Right forelimb (tissue), 1 donor: Measurements from ENCODE around the gene CHST12.
"Not testable (repeated sequence)": the region's sequence is repeated elsewhere in the genome, so short reads cannot be mapped to it uniquely, and the experiment has no call there.

Experiments
- DNase-seq: peaks from one replicate; pipeline ENCODE4 v3.0.0-alpha.2; 2018

Gene CHST12

DNA sequence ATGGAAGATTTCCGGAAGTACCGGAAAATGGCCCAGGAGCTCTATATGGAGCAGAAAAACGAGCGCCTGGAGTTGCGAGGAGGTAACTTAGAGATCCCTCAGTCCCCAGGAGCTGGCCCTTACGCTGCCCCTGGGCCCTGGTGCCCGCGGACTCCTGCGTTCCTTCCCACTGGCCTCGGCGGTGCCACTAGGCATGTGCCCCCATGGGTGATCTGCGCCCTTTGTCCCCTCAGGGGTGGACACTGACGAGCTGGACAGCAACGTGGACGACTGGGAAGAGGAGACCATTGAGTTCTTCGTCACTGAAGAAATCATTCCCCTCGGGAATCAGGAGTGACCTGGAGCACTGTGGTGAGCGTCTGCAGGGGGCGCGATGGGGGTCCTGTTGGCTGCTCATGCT lies 24.2 kb upstream of the CHST12 start:
- DNase-seq, result no peak

DNA sequence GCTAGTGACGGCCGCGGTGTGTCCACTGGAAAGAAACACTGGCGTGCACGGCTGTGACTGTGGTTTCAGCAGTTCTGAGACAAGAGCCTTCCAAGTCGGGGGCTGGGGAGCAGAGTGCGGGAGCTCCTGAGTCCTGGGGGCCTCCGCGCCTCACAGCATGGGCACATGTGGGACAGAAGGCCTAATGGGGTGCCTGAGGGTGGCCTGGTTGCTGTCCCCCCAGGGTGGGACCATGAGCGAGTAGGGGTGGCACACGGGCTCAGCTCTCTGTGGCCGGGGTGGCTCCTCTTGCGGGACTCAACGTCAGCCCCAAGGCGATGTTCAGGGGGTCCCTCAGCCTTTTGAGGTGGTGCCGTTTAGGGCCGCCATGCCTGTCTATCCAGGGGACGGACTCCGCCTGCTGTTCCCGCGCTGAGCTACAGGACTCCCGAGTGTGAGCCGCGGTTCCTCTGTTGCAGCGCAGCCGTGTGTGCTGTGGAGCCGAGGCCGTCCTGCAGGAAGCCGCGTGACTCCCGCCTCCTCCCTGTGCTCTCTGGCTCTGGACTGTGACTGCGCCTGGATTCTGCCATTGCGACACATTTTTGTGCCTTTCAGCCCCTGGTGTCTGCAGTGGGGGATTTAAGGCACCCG lies 23.5 kb upstream of the CHST12 start:
- DNase-seq, result no peak

GRCh38 chr7:2380461-2380860 lies 22.9 kb upstream of the CHST12 start:
- no peak for DNase-seq

- no peak for DNase-seq
Observed at GRCh38 chr7:2381227-2381626, 22.2 kb upstream of the CHST12 start.

DNA sequence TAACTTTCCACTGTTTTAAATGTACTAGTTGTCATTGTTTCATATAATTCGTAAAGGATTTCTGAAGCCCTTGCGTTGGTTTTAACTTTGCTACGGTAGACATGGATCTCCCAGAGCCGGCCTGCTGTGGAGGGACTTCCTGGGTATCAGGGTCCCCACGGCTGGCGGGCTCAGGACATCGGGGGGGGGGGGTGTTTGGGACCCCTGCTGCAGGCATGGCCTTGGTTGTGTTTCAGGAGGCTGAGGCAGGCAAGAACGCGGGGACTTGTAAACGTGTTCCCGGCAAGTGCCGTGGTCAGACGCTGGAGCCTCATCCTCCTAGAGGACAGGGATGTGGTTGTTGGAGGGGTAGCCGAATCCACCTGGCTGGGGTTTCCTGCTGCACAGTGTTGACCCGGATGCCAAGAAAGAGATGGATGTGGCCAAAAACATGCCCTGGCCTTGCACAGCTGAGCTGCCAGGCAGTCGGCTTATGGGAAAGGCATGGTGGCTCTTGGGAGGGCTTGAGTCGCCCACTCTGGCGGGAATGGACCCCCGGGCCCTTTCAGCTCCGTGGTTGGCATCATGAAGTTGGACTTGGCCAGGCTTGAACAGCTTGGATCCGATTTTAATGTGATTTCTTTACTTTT lies 21.4 kb upstream of the CHST12 start:
- DNase-seq, result no peak

GRCh38 chr7:2383543-2384274 lies 19.7 kb upstream of the CHST12 start:
- no peak for DNase-seq

DNA sequence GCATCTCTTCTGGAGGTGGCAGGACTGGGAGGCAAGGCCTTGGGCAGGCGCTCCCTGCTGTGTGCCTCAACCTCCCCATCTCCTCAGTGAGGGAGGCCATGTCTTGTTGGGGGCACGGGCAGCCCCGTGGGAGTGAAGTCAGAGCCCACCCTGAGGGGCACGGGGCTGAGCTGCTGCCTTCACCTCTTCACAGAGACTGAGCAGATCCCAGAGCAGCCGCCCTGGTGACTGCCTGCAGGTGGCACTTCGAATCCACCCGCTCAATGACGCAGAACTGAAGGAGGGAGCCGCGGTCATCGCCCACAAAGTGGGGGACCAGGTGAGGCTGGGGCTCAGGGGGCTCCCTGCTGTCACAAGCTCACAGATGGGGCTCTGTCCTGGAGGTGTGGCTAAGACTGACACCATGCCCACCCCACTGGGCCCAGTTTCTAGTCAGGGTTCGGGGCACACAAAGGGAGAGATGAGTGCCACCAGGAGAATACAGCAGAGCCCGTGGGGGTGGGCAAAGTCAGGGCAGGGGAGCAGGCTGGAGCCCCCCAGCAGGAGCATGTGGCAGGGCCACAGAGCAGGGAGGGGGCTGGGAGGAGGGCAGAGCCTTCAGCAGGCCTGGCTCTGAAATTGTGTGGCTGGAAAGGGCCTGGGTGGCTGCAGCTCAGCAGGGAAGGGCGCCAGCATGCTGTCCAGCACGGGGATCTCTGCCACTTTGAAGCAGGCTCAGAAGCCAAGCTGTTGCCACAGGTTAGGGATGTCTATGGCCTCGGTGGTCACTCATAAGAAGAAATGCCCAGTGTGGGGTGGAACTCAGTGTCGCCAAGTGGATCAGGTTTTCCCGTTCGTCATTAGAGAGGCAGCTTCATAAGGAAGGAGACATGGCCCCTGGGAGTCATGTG lies 18.8 kb upstream of the CHST12 start:
- DNase-seq, result no peak

- not testable (repeated sequence) for DNase-seq
Observed at GRCh38 chr7:2386122-2386521, 17.3 kb upstream of the CHST12 start.

GRCh38 chr7:2386964-2387669 lies 16.3 kb upstream of the CHST12 start:
- no peak for DNase-seq

GRCh38 chr7:2387897-2388636 lies 15.3 kb upstream of the CHST12 start:
- DNase-seq, result no peak

- no peak for DNase-seq
Observed at GRCh38 chr7:2388637-2388954, 14.8 kb upstream of the CHST12 start.

- peak; percentile 73 for DNase-seq
Observed at GRCh38 chr7:2390020-2390816, 13.2 kb upstream of the CHST12 start.

- no peak for DNase-seq
Observed at GRCh38 chr7:2393706-2394105, 9.7 kb upstream of the CHST12 start.

GRCh38 chr7:2394566-2395082 lies 8.8 kb upstream of the CHST12 start:
- no peak for DNase-seq

- DNase-seq, result no peak
Observed at GRCh38 chr7:2398506-2398905, 4.9 kb upstream of the CHST12 start.

DNA sequence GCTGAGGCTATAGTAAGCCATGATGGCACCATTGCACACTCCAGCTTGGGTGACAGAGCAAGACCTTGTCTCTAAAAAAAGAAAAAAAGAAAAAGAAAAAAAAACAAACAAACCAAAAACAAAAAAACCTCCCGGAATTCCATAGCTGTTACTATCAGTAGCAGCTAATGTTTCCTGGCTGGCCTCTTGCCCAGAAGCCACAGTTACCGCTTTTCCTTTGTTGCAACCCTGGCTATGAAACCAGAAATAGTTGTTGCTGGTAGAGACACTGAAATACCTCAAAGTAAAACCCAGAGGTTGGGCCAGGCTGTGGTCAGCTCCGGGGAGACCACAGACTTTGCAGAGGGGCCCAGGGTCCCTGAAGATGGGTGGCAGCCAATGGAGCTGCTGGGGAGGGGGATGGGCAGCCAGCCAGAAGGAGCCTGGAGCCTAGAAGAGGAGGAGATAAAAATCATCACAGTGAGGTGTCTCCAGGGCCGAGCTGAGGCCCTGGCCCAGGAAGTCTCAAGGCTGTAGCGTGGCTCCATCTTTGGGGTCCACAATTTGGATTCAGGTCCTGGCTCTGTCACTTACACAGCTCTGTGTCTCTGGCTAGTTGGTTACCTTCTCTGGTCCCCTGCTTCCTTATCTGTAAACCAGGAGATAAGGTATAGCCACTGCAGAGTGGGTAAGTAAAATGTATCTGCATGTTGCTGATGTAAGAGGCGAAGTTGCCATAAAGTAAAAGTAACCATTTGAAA lies 3.4 kb upstream of the CHST12 start:
- DNase-seq, result peak; percentile 69

DNA sequence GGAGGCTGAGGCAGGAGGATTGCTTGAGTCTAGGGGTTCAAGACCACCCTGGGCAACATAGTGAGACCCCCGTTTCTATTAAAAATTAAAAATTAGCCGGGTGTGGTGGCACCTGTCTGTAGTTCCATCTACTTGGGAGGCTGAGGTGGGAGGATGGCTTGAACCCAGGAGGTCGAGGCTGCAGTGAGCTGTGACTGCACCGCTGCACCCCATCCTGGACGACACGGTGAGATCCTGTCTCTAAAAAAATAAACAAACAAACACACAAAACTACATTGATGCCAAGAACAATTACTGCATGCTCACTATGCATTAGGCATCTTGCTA lies 761 bp upstream of the CHST12 start:
- DNase-seq, result no peak

DNA sequence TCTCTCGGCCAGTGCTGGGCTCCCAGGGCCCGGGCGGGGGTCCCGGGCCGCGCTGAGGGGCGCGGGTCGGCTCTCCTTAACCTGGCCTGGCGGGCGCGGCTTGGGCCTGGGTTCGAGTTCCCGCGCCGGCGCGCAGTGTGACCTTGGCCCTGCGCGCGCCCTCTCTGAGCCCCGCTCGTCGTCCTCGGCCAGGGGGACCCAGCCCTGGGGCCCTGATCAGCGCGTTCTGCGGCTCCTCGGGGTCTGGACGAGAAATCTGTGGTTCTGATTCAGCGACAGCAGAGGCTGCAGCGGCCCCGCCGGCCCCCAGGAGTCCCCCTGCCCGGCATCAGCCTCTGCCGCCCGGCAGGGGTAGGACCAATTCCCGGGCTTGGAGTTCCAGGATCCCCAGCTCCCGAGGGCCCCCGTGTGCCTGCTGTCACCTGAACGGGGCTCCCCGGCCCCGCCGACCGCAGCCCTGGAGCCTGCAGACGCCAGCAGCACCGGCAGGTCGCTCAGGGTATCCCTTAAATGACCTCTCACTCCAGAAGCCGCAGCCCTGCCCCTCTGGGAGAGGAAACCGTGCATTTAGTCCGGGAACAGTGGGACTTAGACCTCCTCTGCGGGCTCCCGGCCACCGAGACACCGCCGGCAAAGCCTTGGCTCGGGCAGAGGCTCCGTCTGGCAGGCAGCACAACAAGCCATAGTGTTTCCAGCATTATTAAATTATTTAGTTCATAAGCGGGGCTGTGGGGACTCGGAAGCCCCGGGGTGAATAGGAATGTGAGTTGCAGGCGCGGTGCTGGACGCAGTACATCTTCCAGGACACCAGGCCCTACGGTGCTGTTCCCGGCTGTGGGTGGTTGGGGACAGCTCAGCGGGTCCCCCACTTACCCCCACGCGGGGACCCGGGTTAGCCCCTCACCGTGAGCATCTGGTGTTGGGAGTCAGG lies 572 bp downstream of the CHST12 start:
- no peak for DNase-seq

- no peak for DNase-seq
Observed at GRCh38 chr7:2404714-2405119, 1.3 kb downstream of the CHST12 start.
